Measurements from ENCODE around the gene GDPD5.

The GDPD5 gene

GRCh38 chr11:75548595-75549272 lies 23.0 kb upstream of the GDPD5 start:
- TF ChIP-seq CTCF (IDR thresholded peaks at IDR 0.05; ENCODE audit: low read length) = no peak
- no peak for TF ChIP-seq EZH2 (IDR thresholded peaks at IDR 0.05; ENCODE audit: borderline replicate concordance, low read length)
- H3K36me3 ChIP-seq (ENCODE audit: insufficient read depth, low read length) = no peaks in the 10 kb centered on the region
- no peaks in the 10 kb centered on the region for H3F3A ChIP-seq (ENCODE audit: insufficient read depth, low read length)
- H3K4me3 ChIP-seq (ENCODE audit: low read depth, low read length, poor library complexity, severe bottlenecking) = no peak overlapping the region
- H3K27me3 ChIP-seq (ENCODE audit: insufficient read depth, low read length) = peaks cover 9% of the 10 kb centered on the region; the same call in 1 of the 2 replicates
- H3K4me1 ChIP-seq (ENCODE audit: insufficient read depth, low read length, severe bottlenecking) = no peaks in the 10 kb centered on the region
- no peaks in the 10 kb centered on the region for H3K9me2 ChIP-seq (ENCODE audit: low read depth, low read length)
- H3K9ac ChIP-seq (ENCODE audit: low read length) = no peak overlapping the region
- no peak overlapping the region for H3K4me2 ChIP-seq (ENCODE audit: low read length)
- no peaks in the 10 kb centered on the region for H4K20me1 ChIP-seq (ENCODE audit: insufficient read depth, low read length)
- no peaks in the 10 kb centered on the region for H3K79me2 ChIP-seq (ENCODE audit: insufficient read depth, low read length)
- H3K9me3 ChIP-seq (ENCODE audit: low read length) = no peaks in the 10 kb centered on the region
- H3K27ac ChIP-seq (ENCODE audit: low read depth, low read length, poor library complexity, severe bottlenecking) = no peak overlapping the region
- no peak overlapping the region for H2AFZ ChIP-seq (ENCODE audit: low read length)

- H3K4me3 ChIP-seq (ENCODE audit: low read depth, low read length, poor library complexity, severe bottlenecking) = no peak overlapping the region
- H3K9me2 ChIP-seq (ENCODE audit: low read depth, low read length) = no peaks in the 10 kb centered on the region
- no peaks in the 10 kb centered on the region for H3K4me1 ChIP-seq (ENCODE audit: insufficient read depth, low read length, severe bottlenecking)
- H3K4me2 ChIP-seq (ENCODE audit: low read length) = no peak overlapping the region
- H3F3A ChIP-seq (ENCODE audit: insufficient read depth, low read length) = no peaks in the 10 kb centered on the region
- no peaks in the 10 kb centered on the region for H3K9me3 ChIP-seq (ENCODE audit: low read length)
- H3K27ac ChIP-seq (ENCODE audit: low read depth, low read length, poor library complexity, severe bottlenecking) = no peak overlapping the region
- TF ChIP-seq EZH2 (IDR thresholded peaks at IDR 0.05; ENCODE audit: borderline replicate concordance, low read length) (no peak), CTCF (IDR thresholded peaks at IDR 0.05; ENCODE audit: low read length) (peak; percentile 70)
- no peak overlapping the region for H2AFZ ChIP-seq (ENCODE audit: low read length)
- H3K9ac ChIP-seq (ENCODE audit: low read length) = no peak overlapping the region
- H3K79me2 ChIP-seq (ENCODE audit: insufficient read depth, low read length) = no peaks in the 10 kb centered on the region
- no peaks in the 10 kb centered on the region for H4K20me1 ChIP-seq (ENCODE audit: insufficient read depth, low read length)
- no peaks in the 10 kb centered on the region for H3K36me3 ChIP-seq (ENCODE audit: insufficient read depth, low read length)
- peaks cover 9% of the 10 kb centered on the region; the same call in 1 of the 2 replicates for H3K27me3 ChIP-seq (ENCODE audit: insufficient read depth, low read length)
These were observed 21.9 kb upstream of the GDPD5 start for GRCh38 chr11:75547617-75548058.

DNA sequence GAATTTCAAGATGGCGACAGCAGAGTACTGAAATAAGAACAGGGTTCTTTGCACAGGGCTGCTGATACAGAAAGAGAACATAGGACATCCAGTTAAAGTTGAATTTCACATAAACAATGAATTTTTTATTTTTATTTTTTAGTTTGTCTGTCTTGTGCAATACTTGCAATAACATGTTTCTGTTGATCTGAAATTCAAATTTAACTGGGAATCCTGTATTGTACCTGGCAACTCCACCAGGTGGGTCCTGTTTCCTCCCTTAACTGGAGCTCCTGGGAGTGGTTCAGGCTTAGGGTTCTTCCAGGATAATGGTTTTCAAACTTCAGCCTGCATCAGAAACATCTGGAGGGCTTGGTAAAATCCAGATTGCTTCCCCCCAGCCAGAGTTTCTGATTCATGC lies 21.4 kb upstream of the GDPD5 start:
- H3K4me3 ChIP-seq (ENCODE audit: low read depth, low read length, poor library complexity, severe bottlenecking) = no peak overlapping the region
- TF ChIP-seq CTCF (IDR thresholded peaks at IDR 0.05; ENCODE audit: low read length) = no peak
- TF ChIP-seq EZH2 (IDR thresholded peaks at IDR 0.05; ENCODE audit: borderline replicate concordance, low read length) = no peak
- H3K4me1 ChIP-seq (ENCODE audit: insufficient read depth, low read length, severe bottlenecking) = no peaks in the 10 kb centered on the region
- H3F3A ChIP-seq (ENCODE audit: insufficient read depth, low read length) = no peaks in the 10 kb centered on the region
- H3K9me3 ChIP-seq (ENCODE audit: low read length) = no peaks in the 10 kb centered on the region
- no peak overlapping the region for H2AFZ ChIP-seq (ENCODE audit: low read length)
- no peak overlapping the region for H3K27ac ChIP-seq (ENCODE audit: low read depth, low read length, poor library complexity, severe bottlenecking)
- H3K79me2 ChIP-seq (ENCODE audit: insufficient read depth, low read length) = no peaks in the 10 kb centered on the region
- no peaks in the 10 kb centered on the region for H3K9me2 ChIP-seq (ENCODE audit: low read depth, low read length)
- no peaks in the 10 kb centered on the region for H3K36me3 ChIP-seq (ENCODE audit: insufficient read depth, low read length)
- no peaks in the 10 kb centered on the region for H4K20me1 ChIP-seq (ENCODE audit: insufficient read depth, low read length)
- H3K4me2 ChIP-seq (ENCODE audit: low read length) = no peak overlapping the region
- peaks cover 9% of the 10 kb centered on the region; the same call in 1 of the 2 replicates for H3K27me3 ChIP-seq (ENCODE audit: insufficient read depth, low read length)
- no peak overlapping the region for H3K9ac ChIP-seq (ENCODE audit: low read length)
